HepG2 (cell line): Measurements from ENCODE around the gene MED1. TPM values are rescaled to one million over a fixed set of nuclear protein-coding genes. Genes with fewer than 3 reads are reported as not detected.

ENCODE experiments used
- AGO1 ChIP-seq: fragments of 200-400 bp; formaldehyde crosslinking; IDR thresholded peaks from 2 replicates; pipeline ENCODE4 v1.6.1; 2017; ENCODE audit warnings: mild to moderate bottlenecking, low read depth, low read length, moderate library complexity; ENCODE audit not compliant: poor library complexity, severe bottlenecking
- BHLHE40 ChIP-seq: IDR thresholded peaks from 2 replicates; pipeline ENCODE4 v1.6.1; 2011; ENCODE audit warnings: low read length, improper control_type of control experiment
- CBFB ChIP-seq: sonication (generic); formaldehyde crosslinking; IDR thresholded peaks from 2 replicates; pipeline ENCODE4 v1.4.0; 2020; ENCODE audit warnings: missing genetic modification reagents
- CBX2 ChIP-seq, 2 experiments: fragments of 200-600 bp in 1 of 2; sonication (generic); formaldehyde crosslinking in 1 of 2; IDR thresholded peaks; 2 replicates each; pipeline versions ENCODE4 v1.7.0 to v1.8.1; 2018 to 2022; ENCODE audit warnings: low read depth in 2 of 2, low read length in 1 of 2, mild to moderate bottlenecking in 1 of 2, missing genetic modification reagents in 1 of 2
- CENPT ChIP-seq: sonication (generic); formaldehyde crosslinking; IDR thresholded peaks from 2 replicates; pipeline ENCODE4 v1.8.0; 2022; ENCODE audit warnings: low read depth, mild to moderate bottlenecking, moderate library complexity, missing genetic modification reagents
- CHD2 ChIP-seq: IDR thresholded peaks from 2 replicates; pipeline ENCODE4 v1.6.1; 2011; ENCODE audit warnings: low read depth, low read length, improper control_type of control experiment
- E2F1 ChIP-seq: sonication (generic); formaldehyde crosslinking; IDR thresholded peaks from 2 replicates; pipeline ENCODE4 v1.5.0; 2020; ENCODE audit warnings: missing genetic modification reagents
- ELF4 ChIP-seq: sonication (generic); formaldehyde crosslinking; IDR thresholded peaks from 2 replicates; pipeline ENCODE4 v1.5.0; 2020; ENCODE audit warnings: missing genetic modification reagents, mild to moderate bottlenecking, moderate library complexity, borderline replicate concordance
- GATA4 ChIP-seq: sonication (generic); IDR thresholded peaks from 2 replicates; pipeline ENCODE4 v1.6.1; 2016; ENCODE audit warnings: antibody characterized with exemption, low read depth, borderline replicate concordance
- HNF4A ChIP-seq: sonication (generic); formaldehyde crosslinking; IDR thresholded peaks from 2 replicates; pipeline ENCODE4 v1.4.0; 2020; ENCODE audit warnings: missing genetic modification reagents
- HOXA9 ChIP-seq: sonication (generic); formaldehyde crosslinking; IDR thresholded peaks from 2 replicates; pipeline ENCODE4 v1.8.1; 2022; ENCODE audit warnings: missing genetic modification reagents, mild to moderate bottlenecking, moderate library complexity, borderline replicate concordance
- KAT7 ChIP-seq: IDR thresholded peaks from 2 replicates; pipeline ENCODE4 v1.6.1; 2018; ENCODE audit warnings: borderline replicate concordance, missing compliant biosample characterization
- MXD4 ChIP-seq: IDR thresholded peaks from 2 replicates; pipeline ENCODE4 v1.6.1; 2016; ENCODE audit warnings: mild to moderate bottlenecking, missing biosample characterization, missing genetic modification reagents
- NCOA1 ChIP-seq: sonication (generic); formaldehyde crosslinking; IDR thresholded peaks from 2 replicates; pipeline ENCODE4 v1.9.0; 2021; ENCODE audit warnings: missing genetic modification reagents
- RFX3 ChIP-seq: IDR thresholded peaks from 2 replicates; pipeline ENCODE4 v1.6.1; 2016; ENCODE audit warnings: missing biosample characterization, missing genetic modification reagents
- SATB2 ChIP-seq: sonication (generic); formaldehyde crosslinking; IDR thresholded peaks from 2 replicates; pipeline ENCODE4 v1.5.0; 2020; ENCODE audit warnings: missing genetic modification reagents
- ZNF782 ChIP-seq: sonication (generic); formaldehyde crosslinking; IDR thresholded peaks from 2 replicates; pipeline ENCODE4 v1.4.0; 2020; ENCODE audit warnings: missing genetic modification reagents, mild to moderate bottlenecking, borderline replicate concordance
- polyA plus RNA-seq, 8 experiments: library from polyadenylated mRNA; depleted of rRNA in 3 of 8; stranded (reverse) in 7 of 8; unstranded in 1 of 8; fragments of >200 nt; fragmentation: Illumina TruSeq in 4 of 8; extraction: Trizol in 4 of 8; gene quantifications; 2 replicates each; pipeline versions ENCODE4 v1.2.1 to v1.2.3, GENCODE V29; 2011 to 2016; ENCODE audit warnings: low read depth in 4 of 8, missing spikeins in 1 of 8, mixed read lengths in 1 of 8; ENCODE audit not compliant: insufficient read depth in 1 of 8
- total RNA-seq, 5 experiments: library from RNA; depleted of rRNA; stranded (reverse); fragments of >200 nt; fragmentation: Illumina TruSeq; extraction: Trizol; gene quantifications; 2 replicates each; pipeline ENCODE4 v1.2.3, GENCODE V29; 2016; ENCODE audit warnings: low read depth in 1 of 5
- TF ChIP-seq, protein P1 (sequence below): sonication (generic); formaldehyde crosslinking; IDR thresholded peaks from 2 replicates; pipeline ENCODE4 v1.4.0; 2020; ENCODE audit warnings: mild to moderate bottlenecking, missing genetic modification reagents
- TF ChIP-seq, protein P2 (sequence below): IDR thresholded peaks from 2 replicates; pipeline ENCODE4 v1.6.1; 2012; ENCODE audit warnings: inconsistent platforms

Gene MED1
- total and polyA plus RNA-seq, 2 of the 13 experiments (the other 11 are each of a cell fraction or from before 2014, with no cell fraction given), result 37.5 to 40.1 TPM

- TF ChIP-seq E2F1 (CRISPR knock-in tag), result 0 out of 2 replicates have a peak, but pooled peaks have one; percentile 4
- TF ChIP-seq KAT7, result peak; percentile 61; the same call in 1 of the 2 replicates
- 0 out of 2 replicates have a peak, but pooled peaks have one; percentile 62 for TF ChIP-seq CENPT
- peak; percentile 80; the same call in 1 of the 2 replicates for TF ChIP-seq NCOA1
- TF ChIP-seq, protein P1, sequence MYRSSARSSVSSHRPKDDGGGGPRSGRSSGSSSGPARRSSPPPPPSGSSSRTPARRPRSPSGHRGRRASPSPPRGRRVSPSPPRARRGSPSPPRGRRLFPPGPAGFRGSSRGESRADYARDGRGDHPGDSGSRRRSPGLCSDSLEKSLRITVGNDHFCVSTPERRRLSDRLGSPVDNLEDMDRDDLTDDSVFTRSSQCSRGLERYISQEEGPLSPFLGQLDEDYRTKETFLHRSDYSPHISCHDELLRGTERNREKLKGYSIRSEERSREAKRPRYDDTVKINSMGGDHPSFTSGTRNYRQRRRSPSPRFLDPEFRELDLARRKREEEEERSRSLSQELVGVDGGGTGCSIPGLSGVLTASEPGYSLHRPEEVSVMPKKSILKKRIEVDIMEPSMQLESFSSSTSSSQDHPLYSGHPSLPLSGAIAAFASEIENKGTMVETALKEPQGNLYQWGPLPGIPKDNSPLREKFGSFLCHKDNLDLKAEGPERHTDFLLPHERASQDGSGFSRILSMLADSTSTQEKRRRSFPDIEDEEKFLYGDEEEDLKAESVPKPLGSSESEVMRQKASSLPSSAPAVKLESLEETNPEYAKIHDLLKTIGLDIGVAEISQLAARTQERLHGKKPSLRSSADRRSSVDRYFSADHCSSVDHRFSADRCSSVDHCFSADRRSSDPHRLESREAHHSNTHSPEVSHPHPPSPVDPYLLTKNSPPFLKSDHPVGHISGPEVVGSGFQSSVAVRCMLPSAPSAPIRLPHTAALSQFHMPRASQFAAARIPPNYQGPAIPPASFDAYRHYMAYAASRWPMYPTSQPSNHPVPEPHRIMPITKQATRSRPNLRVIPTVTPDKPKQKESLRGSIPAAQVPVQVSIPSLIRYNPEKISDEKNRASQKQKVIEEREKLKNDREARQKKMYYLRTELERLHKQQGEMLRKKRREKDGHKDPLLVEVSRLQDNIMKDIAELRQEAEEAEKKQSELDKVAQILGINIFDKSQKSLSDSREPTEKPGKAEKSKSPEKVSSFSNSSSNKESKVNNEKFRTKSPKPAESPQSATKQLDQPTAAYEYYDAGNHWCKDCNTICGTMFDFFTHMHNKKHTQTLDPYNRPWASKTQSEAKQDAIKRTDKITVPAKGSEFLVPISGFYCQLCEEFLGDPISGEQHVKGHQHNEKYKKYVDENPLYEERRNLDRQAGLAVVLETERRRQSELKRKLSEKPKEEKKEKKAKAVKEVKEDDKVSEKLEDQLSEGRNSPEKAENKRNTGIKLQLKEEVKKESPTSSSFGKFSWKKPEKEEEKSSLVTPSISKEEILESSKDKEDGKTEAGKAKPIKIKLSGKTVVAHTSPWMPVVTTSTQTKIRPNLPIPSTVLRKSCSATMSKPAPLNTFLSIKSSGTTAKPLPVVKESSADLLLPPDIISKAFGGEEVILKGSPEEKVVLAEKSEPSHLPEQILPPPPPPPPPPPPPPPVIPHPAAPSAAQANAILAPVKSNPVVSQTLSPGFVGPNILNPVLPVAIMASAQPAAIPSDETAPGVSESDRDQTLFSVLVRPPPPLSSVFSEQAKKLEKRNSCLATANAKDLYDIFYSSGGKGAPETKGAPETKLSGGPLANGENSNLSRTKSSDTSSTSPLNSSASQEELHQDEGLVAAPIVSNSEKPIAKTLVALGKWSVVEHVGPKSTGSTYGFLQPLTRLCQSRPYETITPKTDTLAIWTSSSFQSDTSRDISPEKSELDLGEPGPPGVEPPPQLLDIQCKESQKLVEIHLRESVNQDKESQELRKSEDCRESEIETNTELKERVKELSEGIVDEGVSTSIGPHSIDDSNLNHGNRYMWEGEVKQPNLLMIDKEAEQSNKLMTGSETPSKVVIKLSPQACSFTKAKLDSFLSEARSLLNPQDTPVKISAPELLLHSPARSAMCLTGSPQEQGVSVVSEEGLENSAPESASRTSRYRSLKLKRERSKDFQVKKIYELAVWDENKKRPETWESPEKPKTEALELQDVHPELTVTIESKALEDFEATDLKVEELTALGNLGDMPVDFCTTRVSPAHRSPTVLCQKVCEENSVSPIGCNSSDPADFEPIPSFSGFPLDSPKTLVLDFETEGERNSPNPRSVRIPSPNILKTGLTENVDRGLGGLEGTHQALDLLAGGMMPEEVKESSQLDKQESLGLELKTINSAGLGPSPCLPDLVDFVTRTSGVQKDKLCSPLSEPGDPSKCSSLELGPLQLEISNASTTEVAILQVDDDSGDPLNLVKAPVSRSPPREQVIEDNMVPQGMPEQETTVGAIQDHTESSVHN (CRISPR knock-in tag), result 0 out of 2 replicates have a peak, but pooled peaks have one; percentile 66
- peak; percentile 65; the same call in 1 of the 2 replicates for TF ChIP-seq GATA4
- TF ChIP-seq MXD4 (CRISPR knock-in tag), result peak; percentile 16; the same call in 1 of the 2 replicates
- peak; percentile 38; the same call in 1 of the 2 replicates for TF ChIP-seq CBFB (CRISPR knock-in tag)
- TF ChIP-seq HNF4A (CRISPR knock-in tag), result no peak
- peak; percentile 3 for TF ChIP-seq AGO1
- TF ChIP-seq CBX2 (IDR thresholded peaks at IDR 0.05; ENCODE audit: low read depth, low read length), result no peak
- TF ChIP-seq CBX2 (CRISPR knock-in tag; IDR thresholded peaks at IDR 0.05; ENCODE audit: low read depth), result no peak
- TF ChIP-seq ELF4 (CRISPR knock-in tag), result no peak; the same call in 1 of the 2 replicates
- 0 out of 2 replicates have a peak, but pooled peaks have one; percentile 89 for TF ChIP-seq SATB2 (CRISPR knock-in tag)
- no peak for TF ChIP-seq HOXA9 (CRISPR knock-in tag)
- TF ChIP-seq ZNF782 (CRISPR knock-in tag), result no peak
- peak; percentile 98 for TF ChIP-seq CHD2
- TF ChIP-seq RFX3 (CRISPR knock-in tag), result no peak
- TF ChIP-seq, protein P2, sequence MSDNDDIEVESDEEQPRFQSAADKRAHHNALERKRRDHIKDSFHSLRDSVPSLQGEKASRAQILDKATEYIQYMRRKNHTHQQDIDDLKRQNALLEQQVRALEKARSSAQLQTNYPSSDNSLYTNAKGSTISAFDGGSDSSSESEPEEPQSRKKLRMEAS, result peak; percentile 76
- peak; percentile 32; the same call in 1 of the 2 replicates for TF ChIP-seq BHLHE40
Observed at GRCh38 chr17:39461113-39461925, 10.3 kb upstream of the MED1 start, which contains the start of gene CDK12 (continued).
